HL-60 (cell line): ENCODE results near the gene SMC3.
A peak's percentile ranks its signal among the peaks of the same experiment; 100 is the strongest.

ENCODE experiments used
- DNase-seq, 2 experiments: peaks; one replicate each; pipeline ENCODE4 v3.0.0-alpha.2; 2010 to 2020; ENCODE audit warnings: low read depth in 1 of 2, low spot score in 1 of 2
- H3K27ac ChIP-seq: fragments of 250-450 bp; sonication (Bioruptor Pico); replicated peaks from 2 replicates; pipeline ENCODE4 v1.5.1; 2020; ENCODE audit warnings: mild to moderate bottlenecking, moderate library complexity
- H3K27me3 ChIP-seq: fragments of 250-450 bp; sonication (Bioruptor Pico); 2 replicates; pipeline ENCODE4 v1.5.1; 2021; ENCODE audit warnings: mild to moderate bottlenecking, moderate library complexity; ENCODE audit not compliant: insufficient read depth, poor library complexity, severe bottlenecking
- H3K4me3 ChIP-seq: replicated peaks from 2 replicates; pipeline ENCODE4 v1.5.1; 2011; ENCODE audit warnings: mild to moderate bottlenecking, control low read depth, low read length; ENCODE audit not compliant: insufficient read depth
- CTCF ChIP-seq: IDR thresholded peaks from one replicate; pipeline ENCODE4 v1.5.1; 2011; ENCODE audit warnings: low read length, control low read depth, inconsistent platforms; ENCODE audit not compliant: insufficient read depth
- GABPA ChIP-seq: IDR thresholded peaks from 2 replicates; pipeline ENCODE4 v1.6.1; 2012; ENCODE audit warnings: low read depth
- POLR2AphosphoS5 ChIP-seq: IDR thresholded peaks from 2 replicates; pipeline ENCODE4 v1.6.1; 2012; ENCODE audit warnings: low read depth
- REST ChIP-seq: IDR thresholded peaks from 2 replicates; pipeline ENCODE4 v1.6.1; 2012; ENCODE audit warnings: low read depth; ENCODE audit not compliant: insufficient replicate concordance
- SPI1 ChIP-seq: IDR thresholded peaks from 2 replicates; pipeline ENCODE4 v1.6.1; 2012; ENCODE audit warnings: low read depth, mild to moderate bottlenecking, borderline replicate concordance

The SMC3 gene

GRCh38 chr10:110642204-110643034 is 74.9 kb downstream of the SMC3 start:
- TF ChIP-seq GABPA (no peak), POLR2AphosphoS5 (no peak), SPI1 (no peak), CTCF (no peak), REST (no peak)
- Histone ChIP-seq H3K27me3 (peaks cover 56% of the 10 kb centered on the region), H3K27ac (no peak overlapping the region), H3K4me3 (no peak overlapping the region)
- DNase-seq: no peak

- Histone ChIP-seq H3K27me3 (peaks cover 56% of the 10 kb centered on the region), H3K4me3 (peak overlapping the region; percentile 42), H3K27ac (no peak overlapping the region)
- TF ChIP-seq REST (no peak), SPI1 (no peak), POLR2AphosphoS5 (no peak), GABPA (no peak), CTCF (no peak)
- no peak for DNase-seq
Measured at GRCh38 chr10:110643035-110643652, 75.6 kb downstream of the SMC3 start.

GRCh38 chr10:110643653-110644597 is 76.4 kb downstream of the SMC3 start, which contains the start of gene RBM20:
Gene RBM20 (plus strand): TSS chr10:110644336. CDS start chr10:110644455, 119 bp downstream.
- TF ChIP-seq CTCF: no peak
- no peak for TF ChIP-seq REST
- TF ChIP-seq GABPA: no peak
- no peak for TF ChIP-seq SPI1
- TF ChIP-seq POLR2AphosphoS5: no peak
- peak within 1 kb of the TSS; percentile 42 for H3K4me3 ChIP-seq
- H3K27me3 ChIP-seq: peaks cover 59% of the 10 kb centered on the region
- H3K27ac ChIP-seq: no peak within 1 kb of the TSS
- DNase-seq: peak; percentile 5 to 8
